Measurements from ENCODE around the gene PITPNB.
A peak's percentile ranks its signal among the peaks of the same experiment; 100 is the strongest.

Gene PITPNB

DNA sequence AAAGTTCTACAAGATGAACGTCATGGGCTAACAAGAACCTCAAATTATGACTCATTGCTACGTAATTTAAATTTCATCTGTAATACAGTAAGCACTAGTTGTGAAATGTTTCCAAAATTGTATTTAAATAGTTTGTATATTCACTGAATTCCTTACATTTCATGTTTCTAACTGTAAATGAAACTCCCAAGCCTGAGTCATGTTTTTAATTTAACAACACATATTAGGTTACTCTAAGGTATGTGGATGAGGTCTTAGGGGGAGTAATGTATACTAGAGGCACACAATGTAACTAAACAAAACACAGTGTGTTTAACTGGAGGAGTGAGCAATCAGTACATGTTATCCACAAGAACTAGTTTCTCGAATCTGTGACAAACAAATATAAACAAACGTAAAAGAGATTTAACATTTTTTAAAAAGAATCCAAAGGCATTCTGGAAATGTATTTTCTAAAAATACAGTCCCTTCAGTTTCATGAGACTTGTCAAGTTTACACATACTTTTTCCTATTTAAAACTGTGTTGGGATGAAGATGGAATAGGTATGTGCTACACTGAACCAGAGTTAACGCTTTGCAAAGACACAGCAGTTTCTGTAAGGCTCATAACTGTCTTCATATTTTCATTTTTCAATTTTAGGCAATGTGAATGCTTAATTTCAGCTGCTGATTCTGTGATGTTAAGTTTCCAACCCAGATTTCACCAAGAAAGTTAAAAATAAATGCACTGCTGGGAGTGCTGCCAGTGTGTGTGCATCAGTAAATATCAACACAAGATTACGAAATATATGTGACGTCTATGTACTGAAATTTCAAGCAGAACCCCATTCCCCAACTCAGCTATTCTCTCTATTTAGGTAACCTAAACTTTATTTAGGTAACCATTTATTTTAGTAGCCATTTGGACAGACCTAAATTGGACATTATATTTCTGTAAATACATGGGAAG is 52.6 kb downstream of the PITPNB start:
- peak overlapping the region; percentile 8; the same call in 1 of the 2 replicates for H3K4me3 ChIP-seq
- peak overlapping the region; percentile 56 for H3K9ac ChIP-seq (ENCODE audit: insufficient read length)
- peak overlapping the region; percentile 78 for H3K27ac ChIP-seq
- H3K9me3 ChIP-seq (ENCODE audit: low read depth, low read length), result no peaks in the 10 kb centered on the region
- no peak for DNase-seq (ENCODE audit: low read depth, low spot score)
- peaks cover 63% of the 10 kb centered on the region for H3K36me3 ChIP-seq (ENCODE audit: insufficient read depth, low read length)
- TF ChIP-seq EZH2 (IDR thresholded peaks at IDR 0.05) (no peak), FOXP2 (optimal IDR thresholded peaks at IDR 0.05; ENCODE audit: control extremely low read depth, extremely low read length, insufficient read depth) (peak; percentile 98)

DNA sequence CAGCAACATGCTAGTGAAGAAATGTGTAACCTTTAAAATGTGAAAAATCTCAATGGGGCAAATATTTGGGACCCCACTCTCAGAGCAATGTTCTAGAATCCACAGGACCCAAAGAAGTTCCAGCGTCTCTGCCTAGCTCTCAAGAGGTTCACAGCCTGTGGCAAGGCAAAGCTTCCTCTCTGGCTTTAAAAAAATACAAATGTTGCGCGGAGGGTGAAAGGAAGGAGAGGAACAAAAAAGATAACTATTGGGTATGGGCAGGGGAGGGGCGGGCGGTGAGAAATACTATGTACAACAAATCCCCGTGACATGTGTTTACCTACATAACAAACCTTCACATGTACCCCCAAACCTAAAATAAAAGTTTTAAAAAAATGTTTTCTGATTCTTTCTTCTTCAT is 53.6 kb downstream of the PITPNB start:
- no peak for DNase-seq (ENCODE audit: low read depth, low spot score)
- no peak for TF ChIP-seq EZH2 (IDR thresholded peaks at IDR 0.05)
- no peak for TF ChIP-seq POLR2AphosphoS5 (IDR thresholded peaks at IDR 0.05; ENCODE audit: borderline replicate concordance, low read depth, low read length)
- TF ChIP-seq FOXP2 (optimal IDR thresholded peaks at IDR 0.05; ENCODE audit: control extremely low read depth, extremely low read length, insufficient read depth), result no peak
- H3K36me3 ChIP-seq (ENCODE audit: insufficient read depth, low read length), result peaks cover 56% of the 10 kb centered on the region
- H3K9ac ChIP-seq (ENCODE audit: insufficient read length), result peak overlapping the region; percentile 56
- H3K4me3 ChIP-seq, result no peak overlapping the region
- H3K27ac ChIP-seq, result peak overlapping the region; percentile 78
- no peaks in the 10 kb centered on the region for H3K9me3 ChIP-seq (ENCODE audit: low read depth, low read length)

DNA sequence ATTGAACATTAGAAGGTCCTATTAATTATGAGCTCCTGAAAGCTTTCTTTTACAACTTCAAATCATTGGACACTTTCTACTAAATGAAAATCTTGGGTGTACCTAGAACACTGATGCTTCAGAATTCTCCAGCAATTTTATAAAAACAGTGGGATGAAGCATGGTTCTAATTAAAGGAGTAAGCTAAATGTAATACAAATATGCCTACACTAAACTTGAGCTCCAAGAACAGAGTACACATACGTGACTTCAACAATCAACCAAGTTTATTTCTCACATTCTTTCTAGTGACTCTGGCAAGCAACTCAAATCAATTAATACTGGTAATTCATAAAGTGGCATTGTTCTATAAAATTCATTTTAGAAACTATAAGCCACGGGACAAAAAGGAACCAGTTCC is 55.5 kb downstream of the PITPNB start:
- Histone ChIP-seq H3K36me3 (ENCODE audit: insufficient read depth, low read length) (peaks cover 54% of the 10 kb centered on the region), H3K27ac (peak overlapping the region; percentile 27; the same call in 1 of the 2 replicates), H3K4me3 (no peak overlapping the region), H3K9ac (ENCODE audit: insufficient read length) (peak overlapping the region; percentile 8), H3K9me3 (ENCODE audit: low read depth, low read length) (no peaks in the 10 kb centered on the region)
- no peak for TF ChIP-seq FOXP2 (optimal IDR thresholded peaks at IDR 0.05; ENCODE audit: control extremely low read depth, extremely low read length, insufficient read depth)
- TF ChIP-seq EZH2 (IDR thresholded peaks at IDR 0.05), result no peak
- no peak for TF ChIP-seq POLR2AphosphoS5 (IDR thresholded peaks at IDR 0.05; ENCODE audit: borderline replicate concordance, low read depth, low read length)
- no peak for DNase-seq (ENCODE audit: low read depth, low spot score)

DNA sequence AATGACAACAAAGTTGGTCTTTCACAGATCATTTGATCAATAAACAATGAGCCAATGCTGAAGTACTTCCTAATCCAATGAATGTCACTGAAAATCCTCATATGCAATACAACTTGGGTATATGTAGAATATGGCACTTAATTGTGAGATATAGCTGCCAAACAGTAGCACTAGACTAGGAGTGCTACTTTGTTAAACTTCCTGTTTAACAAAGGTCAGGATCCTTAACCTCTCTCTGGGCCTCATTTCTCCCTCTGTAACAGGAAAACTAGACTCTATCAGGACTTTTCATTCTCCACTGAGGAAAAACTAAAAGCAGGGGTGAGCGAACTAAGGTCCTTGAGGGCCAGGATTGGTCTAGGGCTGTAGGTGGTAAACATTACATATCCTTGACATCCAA is 56.1 kb downstream of the PITPNB start:
- no peak overlapping the region for H3K4me3 ChIP-seq
- no peak overlapping the region for H3K27ac ChIP-seq
- H3K9me3 ChIP-seq (ENCODE audit: low read depth, low read length), result no peaks in the 10 kb centered on the region
- H3K36me3 ChIP-seq (ENCODE audit: insufficient read depth, low read length), result peaks cover 59% of the 10 kb centered on the region
- no peak for DNase-seq (ENCODE audit: low read depth, low spot score)
- no peak for TF ChIP-seq POLR2AphosphoS5 (IDR thresholded peaks at IDR 0.05; ENCODE audit: borderline replicate concordance, low read depth, low read length)
- no peak for TF ChIP-seq EZH2 (IDR thresholded peaks at IDR 0.05)
- TF ChIP-seq FOXP2 (optimal IDR thresholded peaks at IDR 0.05; ENCODE audit: control extremely low read depth, extremely low read length, insufficient read depth), result no peak
- no peak overlapping the region for H3K9ac ChIP-seq (ENCODE audit: insufficient read length)

DNA sequence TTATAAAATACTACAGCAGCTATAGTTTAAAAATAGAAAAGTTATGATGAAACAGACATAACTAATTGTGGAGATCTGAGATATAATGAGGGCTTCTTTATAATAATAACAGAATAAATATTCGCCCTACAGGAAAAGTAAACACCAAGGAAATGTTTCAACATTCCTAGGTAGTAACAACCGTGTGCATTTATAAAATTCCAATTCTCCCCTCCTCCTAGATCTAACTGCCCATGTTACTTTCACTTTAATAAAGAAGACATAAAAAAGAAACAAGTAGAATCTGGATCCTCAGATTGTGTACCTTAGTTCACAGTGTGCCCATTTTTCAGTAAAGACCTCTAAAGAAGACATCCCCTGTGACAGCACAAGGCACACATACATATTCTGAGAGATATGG is 59.7 kb downstream of the PITPNB start:
- Histone ChIP-seq H3K27ac (peak overlapping the region; percentile 88), H3K9ac (ENCODE audit: insufficient read length) (no peak overlapping the region), H3K36me3 (ENCODE audit: insufficient read depth, low read length) (peaks cover 71% of the 10 kb centered on the region), H3K4me3 (peak overlapping the region; percentile 29), H3K9me3 (ENCODE audit: low read depth, low read length) (no peaks in the 10 kb centered on the region)
- TF ChIP-seq FOXP2 (optimal IDR thresholded peaks at IDR 0.05; ENCODE audit: control extremely low read depth, extremely low read length, insufficient read depth) (no peak), EZH2 (IDR thresholded peaks at IDR 0.05) (no peak), POLR2AphosphoS5 (IDR thresholded peaks at IDR 0.05; ENCODE audit: borderline replicate concordance, low read depth, low read length) (no peak)
- DNase-seq (ENCODE audit: low read depth, low spot score), result no peak

DNA sequence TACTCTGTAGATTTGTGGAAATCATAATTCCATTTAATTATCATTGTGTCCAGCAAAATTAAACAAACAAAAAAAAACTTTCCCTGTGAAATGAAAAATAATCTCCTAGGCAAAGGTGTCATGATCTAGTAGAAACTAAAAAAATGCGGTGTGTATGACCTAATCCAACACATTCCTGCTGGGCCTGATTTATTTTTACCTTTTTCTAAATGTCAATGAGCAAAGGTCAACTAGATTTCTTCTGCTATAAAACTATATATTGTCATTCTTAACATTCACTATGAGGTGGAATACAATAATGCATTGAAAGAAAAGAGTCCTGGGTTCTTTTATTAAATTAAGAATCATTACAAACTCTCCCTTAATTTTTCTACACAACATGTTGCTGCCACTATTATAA is 60.4 kb downstream of the PITPNB start:
- Histone ChIP-seq H3K27ac (peak overlapping the region; percentile 88), H3K4me3 (no peak overlapping the region), H3K9me3 (ENCODE audit: low read depth, low read length) (no peaks in the 10 kb centered on the region), H3K9ac (ENCODE audit: insufficient read length) (peak overlapping the region; percentile 31), H3K36me3 (ENCODE audit: insufficient read depth, low read length) (peaks cover 77% of the 10 kb centered on the region)
- TF ChIP-seq EZH2 (IDR thresholded peaks at IDR 0.05) (no peak), POLR2AphosphoS5 (IDR thresholded peaks at IDR 0.05; ENCODE audit: borderline replicate concordance, low read depth, low read length) (no peak), FOXP2 (optimal IDR thresholded peaks at IDR 0.05; ENCODE audit: control extremely low read depth, extremely low read length, insufficient read depth) (no peak)
- no peak for DNase-seq (ENCODE audit: low read depth, low spot score)

DNA sequence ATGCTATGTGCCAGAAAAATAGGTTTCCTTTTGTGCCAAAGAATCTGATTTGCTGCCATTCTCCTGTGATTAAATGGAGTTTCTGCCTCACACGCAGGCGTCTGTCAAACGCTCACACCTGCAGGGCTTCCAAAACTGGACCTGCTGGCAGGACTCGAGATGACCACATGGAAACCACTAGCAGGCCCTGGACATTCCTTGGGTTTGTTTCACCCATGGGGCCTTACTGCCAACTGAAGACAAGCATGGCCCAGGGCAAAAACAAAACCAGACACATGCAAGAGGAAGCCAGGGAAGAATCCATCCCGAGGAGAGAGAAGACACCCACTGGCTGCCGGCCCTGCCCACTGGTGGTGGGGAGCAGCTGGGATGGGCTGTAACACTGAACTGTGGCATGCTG is 61.6 kb downstream of the PITPNB start:
- H3K36me3 ChIP-seq (ENCODE audit: insufficient read depth, low read length), result peaks cover 81% of the 10 kb centered on the region
- H3K9me3 ChIP-seq (ENCODE audit: low read depth, low read length), result no peaks in the 10 kb centered on the region
- peak overlapping the region; percentile 59 for H3K4me3 ChIP-seq
- no peak for DNase-seq (ENCODE audit: low read depth, low spot score)
- H3K27ac ChIP-seq, result peak overlapping the region; percentile 88
- H3K9ac ChIP-seq (ENCODE audit: insufficient read length), result no peak overlapping the region
- TF ChIP-seq FOXP2 (optimal IDR thresholded peaks at IDR 0.05; ENCODE audit: control extremely low read depth, extremely low read length, insufficient read depth) (no peak), EZH2 (IDR thresholded peaks at IDR 0.05) (no peak), POLR2AphosphoS5 (IDR thresholded peaks at IDR 0.05; ENCODE audit: borderline replicate concordance, low read depth, low read length) (no peak)

DNA sequence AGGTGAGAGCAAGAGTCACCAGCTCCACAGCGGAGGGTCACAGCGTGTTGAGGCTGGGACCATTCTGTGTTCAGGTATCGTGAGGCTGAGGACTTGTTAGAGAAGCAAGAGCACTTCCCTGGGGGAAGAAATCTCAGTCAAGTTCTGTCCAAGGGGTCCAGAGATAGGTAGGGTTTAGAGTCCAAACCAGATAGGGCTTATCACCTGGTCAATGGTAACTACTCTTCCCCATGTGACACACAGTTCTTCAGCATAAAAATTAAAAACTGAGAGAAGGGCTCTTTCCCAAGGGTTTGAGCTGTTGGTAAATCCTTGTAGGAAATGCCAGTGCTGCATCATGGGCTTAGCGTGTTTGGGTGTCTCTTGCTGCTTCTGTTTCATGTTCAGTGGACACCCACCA is 62.7 kb downstream of the PITPNB start:
- peak overlapping the region; percentile 88; the same call in 1 of the 2 replicates for H3K27ac ChIP-seq
- no peaks in the 10 kb centered on the region for H3K9me3 ChIP-seq (ENCODE audit: low read depth, low read length)
- H3K36me3 ChIP-seq (ENCODE audit: insufficient read depth, low read length), result peaks cover 82% of the 10 kb centered on the region
- TF ChIP-seq EZH2 (IDR thresholded peaks at IDR 0.05) (no peak), POLR2AphosphoS5 (IDR thresholded peaks at IDR 0.05; ENCODE audit: borderline replicate concordance, low read depth, low read length) (no peak), FOXP2 (optimal IDR thresholded peaks at IDR 0.05; ENCODE audit: control extremely low read depth, extremely low read length, insufficient read depth) (no peak)
- H3K9ac ChIP-seq (ENCODE audit: insufficient read length), result no peak overlapping the region
- no peak overlapping the region; the same call in 1 of the 2 replicates for H3K4me3 ChIP-seq
- DNase-seq (ENCODE audit: low read depth, low spot score), result no peak

Data from SK-N-MC (cell line).